GM19238 (cell line): Measurements from ENCODE around the gene FGD2.
"Not testable (repeated sequence)": the region's sequence is repeated elsewhere in the genome, so short reads cannot be mapped to it uniquely, and the experiment has no call there.

ENCODE experiments used
- DNase-seq: peaks from one replicate; pipeline ENCODE4 v3.0.0; 2011; ENCODE audit warnings: low spot score; ENCODE audit not compliant: insufficient read length

The FGD2 gene

GRCh38 chr6:36989264-36989663 is 16.2 kb upstream of the FGD2 start:
- no peak for DNase-seq

- DNase-seq = not testable (repeated sequence)
Observed at GRCh38 chr6:36990401-36990800, 15.1 kb upstream of the FGD2 start.

- no peak for DNase-seq
Observed at GRCh38 chr6:36997811-36998722, 7.4 kb upstream of the FGD2 start.

- DNase-seq = no peak
Observed at GRCh38 chr6:36998723-36999038, 6.8 kb upstream of the FGD2 start.

- no peak for DNase-seq
Observed at GRCh38 chr6:36999061-36999750, 6.2 kb upstream of the FGD2 start.

- DNase-seq = no peak
Observed at GRCh38 chr6:36999751-37000125, 5.7 kb upstream of the FGD2 start.

- DNase-seq = peak; percentile 63
Observed at GRCh38 chr6:37004044-37004980, 1.1 kb upstream of the FGD2 start.

GRCh38 chr6:37005827-37006567 is 542 bp downstream of the FGD2 start:
- no peak for DNase-seq

GRCh38 chr6:37006793-37007339 is 1.4 kb downstream of the FGD2 start:
- DNase-seq = no peak

- DNase-seq = no peak
Observed at GRCh38 chr6:37007340-37008043, 2.0 kb downstream of the FGD2 start.

- no peak for DNase-seq
Observed at GRCh38 chr6:37008484-37009465, 3.3 kb downstream of the FGD2 start.

- no peak for DNase-seq
Observed at GRCh38 chr6:37010402-37010892, 5.0 kb downstream of the FGD2 start.

- no peak for DNase-seq
Observed at GRCh38 chr6:37011656-37012378, 6.4 kb downstream of the FGD2 start.

GRCh38 chr6:37013516-37014491 is 8.3 kb downstream of the FGD2 start:
- no peak for DNase-seq

- DNase-seq = no peak
Observed at GRCh38 chr6:37014667-37015066, 9.2 kb downstream of the FGD2 start.

- no peak for DNase-seq
Observed at GRCh38 chr6:37015532-37015931, 10.1 kb downstream of the FGD2 start.

- no peak for DNase-seq
Observed at GRCh38 chr6:37016995-37017394, 11.5 kb downstream of the FGD2 start.
